ENCODE data around the gene NKD1. TPM values are rescaled to one million over a fixed set of nuclear protein-coding genes. Genes with fewer than 3 reads are reported as not detected.

The NKD1 gene
- total RNA-seq, 2 experiments from 2014 or later: 0.91 to 1.1 TPM

GRCh38 chr16:50565428-50565827, 17.2 kb downstream of the NKD1 start:
- ATAC-seq (ENCODE audit: low read depth) (no peak), DNase-seq (no peak)
- no peaks in the 10 kb centered on the region for H3K9me3 Mint-ChIP-seq
- H3K27ac Mint-ChIP-seq: no peak overlapping the region
- no peaks in the 10 kb centered on the region for H3K36me3 Mint-ChIP-seq
- POLR2A ChIA-PET: no interaction called here
- H3K27me3 Mint-ChIP-seq: peaks cover 2% of the 10 kb centered on the region
- no peak overlapping the region for H3K4me3 Mint-ChIP-seq
- H3K4me1 Mint-ChIP-seq: peaks cover 3% of the 10 kb centered on the region

- DNase-seq: no peak
- POLR2A ChIA-PET: no interaction called here
- no peak for ATAC-seq (ENCODE audit: low read depth)
- Mint-ChIP-seq H3K4me3 (no peak overlapping the region), H3K9me3 (no peaks in the 10 kb centered on the region), H3K4me1 (peaks cover 3% of the 10 kb centered on the region), H3K27ac (no peak overlapping the region), H3K36me3 (no peaks in the 10 kb centered on the region), H3K27me3 (peaks cover 2% of the 10 kb centered on the region)
These were observed 18.1 kb downstream of the NKD1 start for GRCh38 chr16:50566014-50566962.

- Mint-ChIP-seq H3K4me3 (no peak overlapping the region), H3K27ac (no peak overlapping the region), H3K36me3 (no peaks in the 10 kb centered on the region), H3K4me1 (peaks cover 3% of the 10 kb centered on the region), H3K9me3 (no peaks in the 10 kb centered on the region), H3K27me3 (peaks cover 2% of the 10 kb centered on the region)
- POLR2A ChIA-PET: no interaction called here
- DNase-seq: no peak
- ATAC-seq (ENCODE audit: low read depth): no peak
These were observed 19.5 kb downstream of the NKD1 start for GRCh38 chr16:50567651-50568050.

GRCh38 chr16:50568187-50568815, 20.1 kb downstream of the NKD1 start:
- Mint-ChIP-seq H3K27ac (no peak overlapping the region), H3K9me3 (no peaks in the 10 kb centered on the region), H3K4me1 (peaks cover 3% of the 10 kb centered on the region), H3K27me3 (peaks cover 2% of the 10 kb centered on the region), H3K36me3 (no peaks in the 10 kb centered on the region), H3K4me3 (no peak overlapping the region)
- POLR2A ChIA-PET: no interaction called here
- no peak for DNase-seq
- ATAC-seq (ENCODE audit: low read depth): no peak

- Mint-ChIP-seq H3K9me3 (no peaks in the 10 kb centered on the region), H3K27ac (no peak overlapping the region), H3K4me3 (no peak overlapping the region), H3K4me1 (peaks cover 3% of the 10 kb centered on the region), H3K27me3 (peaks cover 2% of the 10 kb centered on the region), H3K36me3 (no peaks in the 10 kb centered on the region)
- ATAC-seq (ENCODE audit: low read depth) (no peak), DNase-seq (no peak)
- POLR2A ChIA-PET: no interaction called here
These were observed 22.2 kb downstream of the NKD1 start for GRCh38 chr16:50570354-50570753.

- DNase-seq (no peak), ATAC-seq (ENCODE audit: low read depth) (no peak)
- Mint-ChIP-seq H3K4me1 (peaks cover 3% of the 10 kb centered on the region), H3K27ac (no peak overlapping the region), H3K4me3 (no peak overlapping the region), H3K36me3 (no peaks in the 10 kb centered on the region), H3K27me3 (peaks cover 2% of the 10 kb centered on the region), H3K9me3 (no peaks in the 10 kb centered on the region)
- POLR2A ChIA-PET: no interaction called here
These were observed 22.8 kb downstream of the NKD1 start for GRCh38 chr16:50570808-50571598.

GRCh38 chr16:50571786-50572185, 23.6 kb downstream of the NKD1 start:
- Mint-ChIP-seq H3K4me3 (no peak overlapping the region), H3K27me3 (peaks cover 2% of the 10 kb centered on the region), H3K9me3 (no peaks in the 10 kb centered on the region), H3K27ac (no peak overlapping the region), H3K36me3 (no peaks in the 10 kb centered on the region), H3K4me1 (peaks cover 5% of the 10 kb centered on the region)
- POLR2A ChIA-PET: no interaction called here
- no peak for DNase-seq
- no peak for ATAC-seq (ENCODE audit: low read depth)

- DNase-seq (no peak), ATAC-seq (ENCODE audit: low read depth) (no peak)
- no peaks in the 10 kb centered on the region for H3K36me3 Mint-ChIP-seq
- H3K27me3 Mint-ChIP-seq: no peaks in the 10 kb centered on the region
- peaks cover 5% of the 10 kb centered on the region for H3K4me1 Mint-ChIP-seq
- no peaks in the 10 kb centered on the region for H3K9me3 Mint-ChIP-seq
- POLR2A ChIA-PET: no interaction called here
- H3K4me3 Mint-ChIP-seq: no peak overlapping the region
- H3K27ac Mint-ChIP-seq: no peak overlapping the region
These were observed 24.5 kb downstream of the NKD1 start for GRCh38 chr16:50572700-50573099.

GRCh38 chr16:50573279-50573678, 25.1 kb downstream of the NKD1 start:
- Mint-ChIP-seq H3K9me3 (no peaks in the 10 kb centered on the region), H3K4me3 (no peak overlapping the region), H3K36me3 (no peaks in the 10 kb centered on the region), H3K4me1 (peaks cover 4% of the 10 kb centered on the region), H3K27me3 (no peaks in the 10 kb centered on the region), H3K27ac (no peak overlapping the region)
- POLR2A ChIA-PET: no interaction called here
- ATAC-seq (ENCODE audit: low read depth): no peak
- no peak for DNase-seq

GRCh38 chr16:50573947-50574744, 25.9 kb downstream of the NKD1 start:
- Mint-ChIP-seq H3K9me3 (no peaks in the 10 kb centered on the region), H3K4me1 (peaks cover 2% of the 10 kb centered on the region), H3K36me3 (no peaks in the 10 kb centered on the region), H3K27me3 (no peaks in the 10 kb centered on the region), H3K27ac (no peak overlapping the region), H3K4me3 (no peak overlapping the region)
- POLR2A ChIA-PET: no interaction called here
- ATAC-seq (ENCODE audit: low read depth): no peak
- no peak for DNase-seq

GRCh38 chr16:50574745-50575136, 26.5 kb downstream of the NKD1 start:
- POLR2A ChIA-PET: no interaction called here
- Mint-ChIP-seq H3K4me3 (no peak overlapping the region), H3K27me3 (no peaks in the 10 kb centered on the region), H3K4me1 (peaks cover 2% of the 10 kb centered on the region), H3K9me3 (no peaks in the 10 kb centered on the region), H3K27ac (no peak overlapping the region), H3K36me3 (no peaks in the 10 kb centered on the region)
- DNase-seq: no peak
- no peak for ATAC-seq (ENCODE audit: low read depth)

GRCh38 chr16:50575743-50576142, 27.5 kb downstream of the NKD1 start:
- H3K4me1 Mint-ChIP-seq: peaks cover 2% of the 10 kb centered on the region
- ATAC-seq (ENCODE audit: low read depth) (no peak), DNase-seq (no peak)
- H3K36me3 Mint-ChIP-seq: no peaks in the 10 kb centered on the region
- H3K9me3 Mint-ChIP-seq: no peaks in the 10 kb centered on the region
- H3K27me3 Mint-ChIP-seq: no peaks in the 10 kb centered on the region
- POLR2A ChIA-PET: no interaction called here
- H3K4me3 Mint-ChIP-seq: no peak overlapping the region
- H3K27ac Mint-ChIP-seq: no peak overlapping the region
